Mucosa of stomach (tissue), 1 donor: ENCODE data around the gene CMIP.

Source experiments
- H3K27me3 ChIP-seq: one replicate; pipeline ENCODE4 v1.7.0; 2013; ENCODE audit warnings: mild to moderate bottlenecking, low read length; ENCODE audit not compliant: control insufficient read depth, insufficient read depth
- H3K36me3 ChIP-seq: one replicate; pipeline ENCODE4 v1.7.0; 2013; ENCODE audit warnings: low read length; ENCODE audit not compliant: control insufficient read depth, insufficient read depth
- H3K4me1 ChIP-seq: one replicate; pipeline ENCODE4 v1.7.0; 2013; ENCODE audit warnings: mild to moderate bottlenecking, low read length; ENCODE audit not compliant: control insufficient read depth, insufficient read depth
- H3K4me3 ChIP-seq: one replicate; pipeline ENCODE4 v1.7.0; 2013; ENCODE audit warnings: low read length
- H3K9ac ChIP-seq: one replicate; pipeline ENCODE4 v1.7.0; 2013; ENCODE audit warnings: mild to moderate bottlenecking, low read length, moderate library complexity
- H3K9me3 ChIP-seq: one replicate; pipeline ENCODE4 v1.7.0; 2013; ENCODE audit warnings: mild to moderate bottlenecking, low read length, moderate library complexity; ENCODE audit not compliant: control insufficient read depth
- donor health status: Pancreatic carcinoma.

Gene CMIP

GRCh38 chr16:81692021-81692420 lies 247.4 kb downstream of the CMIP start:
- H3K27me3 ChIP-seq = no peaks in the 10 kb centered on the region
- peaks cover 12% of the 10 kb centered on the region for H3K4me1 ChIP-seq
- no peak overlapping the region for H3K9ac ChIP-seq
- H3K9me3 ChIP-seq = no peaks in the 10 kb centered on the region
- no peak overlapping the region for H3K4me3 ChIP-seq
- H3K36me3 ChIP-seq = peaks cover 23% of the 10 kb centered on the region

- Histone ChIP-seq H3K27me3 (no peaks in the 10 kb centered on the region), H3K9ac (no peak overlapping the region), H3K36me3 (peaks cover 29% of the 10 kb centered on the region), H3K4me3 (no peak overlapping the region), H3K9me3 (no peaks in the 10 kb centered on the region), H3K4me1 (peaks cover 16% of the 10 kb centered on the region)
Observed at GRCh38 chr16:81692571-81692970, 248.0 kb downstream of the CMIP start.

- no peak overlapping the region for H3K9ac ChIP-seq
Observed at GRCh38 chr16:81693041-81693743, 248.6 kb downstream of the CMIP start.

GRCh38 chr16:81693744-81694303 lies 249.2 kb downstream of the CMIP start:
- Histone ChIP-seq H3K9ac (no peak overlapping the region), H3K9me3 (no peaks in the 10 kb centered on the region), H3K4me1 (peaks cover 16% of the 10 kb centered on the region), H3K36me3 (peaks cover 30% of the 10 kb centered on the region), H3K27me3 (no peaks in the 10 kb centered on the region), H3K4me3 (no peak overlapping the region)

More at GRCh38 chr16:81693041-81693743, 248.6 kb downstream of the CMIP start:
- Histone ChIP-seq H3K4me1 (peaks cover 16% of the 10 kb centered on the region), H3K9me3 (no peaks in the 10 kb centered on the region), H3K27me3 (no peaks in the 10 kb centered on the region), H3K36me3 (peaks cover 30% of the 10 kb centered on the region), H3K4me3 (no peak overlapping the region)

GRCh38 chr16:81694494-81695280 lies 250.1 kb downstream of the CMIP start:
- Histone ChIP-seq H3K36me3 (peaks cover 30% of the 10 kb centered on the region), H3K9ac (no peak overlapping the region), H3K4me3 (no peak overlapping the region), H3K9me3 (no peaks in the 10 kb centered on the region), H3K27me3 (no peaks in the 10 kb centered on the region), H3K4me1 (peaks cover 16% of the 10 kb centered on the region)

GRCh38 chr16:81695321-81696165 lies 250.9 kb downstream of the CMIP start:
- peaks cover 30% of the 10 kb centered on the region for H3K36me3 ChIP-seq
- H3K4me3 ChIP-seq = no peak overlapping the region
- no peaks in the 10 kb centered on the region for H3K27me3 ChIP-seq
- no peaks in the 10 kb centered on the region for H3K9me3 ChIP-seq
- peaks cover 16% of the 10 kb centered on the region for H3K4me1 ChIP-seq
- H3K9ac ChIP-seq = no peak overlapping the region

GRCh38 chr16:81696166-81696960 lies 251.8 kb downstream of the CMIP start:
- no peaks in the 10 kb centered on the region for H3K9me3 ChIP-seq
- H3K4me1 ChIP-seq = peaks cover 16% of the 10 kb centered on the region
- no peaks in the 10 kb centered on the region for H3K27me3 ChIP-seq
- H3K4me3 ChIP-seq = no peak overlapping the region
- peaks cover 30% of the 10 kb centered on the region for H3K36me3 ChIP-seq
- H3K9ac ChIP-seq = no peak overlapping the region

GRCh38 chr16:81696961-81697615 lies 252.5 kb downstream of the CMIP start:
- Histone ChIP-seq H3K36me3 (peaks cover 32% of the 10 kb centered on the region), H3K4me1 (peaks cover 16% of the 10 kb centered on the region), H3K27me3 (no peaks in the 10 kb centered on the region), H3K9me3 (no peaks in the 10 kb centered on the region), H3K9ac (no peak overlapping the region), H3K4me3 (no peak overlapping the region)

GRCh38 chr16:81697616-81698309 lies 253.2 kb downstream of the CMIP start:
- no peak overlapping the region for H3K9ac ChIP-seq
- no peaks in the 10 kb centered on the region for H3K9me3 ChIP-seq
- peaks cover 16% of the 10 kb centered on the region for H3K4me1 ChIP-seq
- no peak overlapping the region for H3K4me3 ChIP-seq
- H3K36me3 ChIP-seq = peaks cover 30% of the 10 kb centered on the region
- no peaks in the 10 kb centered on the region for H3K27me3 ChIP-seq

GRCh38 chr16:81698310-81698641 lies 253.7 kb downstream of the CMIP start:
- peaks cover 30% of the 10 kb centered on the region for H3K36me3 ChIP-seq

More at GRCh38 chr16:81698310-81698641, 253.7 kb downstream of the CMIP start:
- Histone ChIP-seq H3K9me3 (no peaks in the 10 kb centered on the region), H3K4me3 (no peak overlapping the region), H3K9ac (no peak overlapping the region), H3K27me3 (no peaks in the 10 kb centered on the region), H3K4me1 (peaks cover 16% of the 10 kb centered on the region)
